Measurements from ENCODE around the gene SORCS3. TPM values are rescaled to one million over a fixed set of nuclear protein-coding genes. Genes with fewer than 3 reads are reported as not detected.

The SORCS3 gene
- total and polyA plus RNA-seq, 9 of the 15 experiments (the other 6 are each of a cell fraction or from before 2014, with no cell fraction given) = not detected

GRCh38 chr10:105207476-105207995 lies 566.4 kb downstream of the SORCS3 start:
- ChIA-PET CTCF (ENCODE audit: low intra/inter-chr PET ratio) (no interaction called here), POLR2A (no interaction called here)
- Histone ChIP-seq H3K9me3 (replicated peaks; ENCODE audit: control insufficient read depth, insufficient read depth, low read depth, low read length) (no peaks in the 10 kb centered on the region), H3K36me3 (ENCODE audit: control insufficient read depth, insufficient read depth, low read length) (no peaks in the 10 kb centered on the region), H3K27me3 (ENCODE audit: control insufficient read depth in 2 of 2, insufficient read depth in 2 of 2, low read length in 2 of 2) (no peaks in the 10 kb centered on the region), H3K9ac (ENCODE audit: insufficient read depth in 1 of 2, low read depth in 2 of 2, low read length in 2 of 2) (no peak overlapping the region), H3K9me1 (ENCODE audit: control insufficient read depth, insufficient read depth, low read length) (no peaks in the 10 kb centered on the region), H3K4me1 (replicated peaks in 1 of 2; ENCODE audit: control insufficient read depth in 2 of 2, insufficient read depth in 2 of 2, low read length in 2 of 2) (no peaks in the 10 kb centered on the region), H2AFZ (ENCODE audit: low read depth, low read length) (no peak overlapping the region), H3K4me3 (no peak overlapping the region), H4K20me1 (replicated peaks; ENCODE audit: control insufficient read depth, insufficient read depth, low read length) (no peaks in the 10 kb centered on the region), H3K79me2 (ENCODE audit: control insufficient read depth, insufficient read depth, low read length) (no peaks in the 10 kb centered on the region), H3K27ac (ENCODE audit: extremely low read depth, low read depth, low read length) (no peak overlapping the region), H3K4me2 (ENCODE audit: insufficient read depth, low read length) (no peak overlapping the region)
- intact Hi-C loops (cut with micrococcal nuclease) (no loop called here), in situ Hi-C loops (cut with MboI) (no loop called here)
- ATAC-seq = no peak
- no peak for DNase-seq (ENCODE audit: extremely low read depth in 1 of 4, low spot score in 3 of 4)
- no TSS peak for BruUV-seq (replicated peaks)
- FAIRE-seq = no peak
- TF ChIP-seq SP1 (CRISPR knock-in tag; IDR thresholded peaks at IDR 0.05) (no peak), GTF2B (IDR thresholded peaks at IDR 0.05; ENCODE audit: extremely low read depth, insufficient read length) (no peak), RNF2 (IDR thresholded peaks at IDR 0.05) (no peak), ZNF436 (CRISPR knock-in tag; IDR thresholded peaks at IDR 0.05) (no peak), ATF7 (IDR thresholded peaks at IDR 0.05) (no peak), ESRRB (CRISPR knock-in tag; IDR thresholded peaks at IDR 0.05; ENCODE audit: borderline replicate concordance) (no peak), MIER1 (IDR thresholded peaks at IDR 0.05; ENCODE audit: low read depth) (no peak), RBM25 (IDR thresholded peaks at IDR 0.05; ENCODE audit: low read depth, low read length, severe bottlenecking) (no peak), FOXK1 (CRISPR knock-in tag; IDR thresholded peaks at IDR 0.05; ENCODE audit: borderline replicate concordance) (no peak), ZNF766 (CRISPR knock-in tag; conservative IDR thresholded peaks at IDR 0.05) (no peak), RNF219 (CRISPR knock-in tag; IDR thresholded peaks at IDR 0.05) (no peak), ZNF3 (CRISPR knock-in tag; IDR thresholded peaks at IDR 0.05) (no peak), ATF2 (CRISPR knock-in tag; IDR thresholded peaks at IDR 0.05) (no peak), NEUROD1 (IDR thresholded peaks at IDR 0.05; ENCODE audit: borderline replicate concordance, low read depth, low read length, partially characterized antibody) (no peak), STAT5A (IDR thresholded peaks at IDR 0.05; ENCODE audit: borderline replicate concordance, low read length) (no peak), CREB3 (tag; conservative IDR thresholded peaks at IDR 0.05; ENCODE audit: low read depth) (no peak)
- WGBS (ENCODE audit: insufficient coverage, low coverage, missing lambda C conversion rate) = 0% methylated on average over 4 of the region's 4 CpGs

All from K562 (cell line).